ENCODE measurements around the gene ZNF880. TPM values are rescaled to one million over a fixed set of nuclear protein-coding genes. Genes with fewer than 3 reads are reported as not detected.
A peak's percentile ranks its signal among the peaks of the same experiment; 100 is the strongest.

Gene ZNF880
- total and polyA plus RNA-seq, 9 of the 15 experiments (the other 6 are each of a cell fraction or from before 2014, with no cell fraction given) = 0.15 to 1.9 (median 0.64) TPM; not detected in 1

DNA sequence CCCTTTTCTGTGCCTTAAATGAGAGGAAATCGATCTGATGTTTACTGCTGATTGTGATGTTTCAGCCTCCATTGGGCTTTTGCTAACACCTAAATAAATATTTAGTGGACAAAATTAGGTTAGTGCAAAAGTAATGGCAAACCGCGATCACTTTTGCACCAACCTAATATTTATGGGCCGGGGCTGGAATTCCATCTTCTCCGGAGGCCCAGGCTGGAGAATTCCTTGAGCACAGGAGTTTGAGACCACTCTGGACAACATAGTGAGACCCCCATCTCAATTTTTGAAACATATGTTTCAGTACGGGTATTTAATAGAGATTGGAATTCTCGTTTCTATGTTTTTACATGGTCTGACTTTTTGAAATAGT lies 603 bp downstream of the ZNF880 start (continued):
- TF ChIP-seq MYNN (IDR thresholded peaks at IDR 0.05) (no peak), MYNN (CRISPR knock-in tag; IDR thresholded peaks at IDR 0.05) (no peak), SLC30A9 (CRISPR knock-in tag; IDR thresholded peaks at IDR 0.05) (no peak), E2F6 (IDR thresholded peaks at IDR 0.05; ENCODE audit: borderline replicate concordance in 1 of 2, extremely low read depth in 1 of 2, insufficient read depth in 1 of 2, insufficient read length in 1 of 2, low read depth in 1 of 2, low read length in 1 of 2, poor library complexity in 1 of 2, severe bottlenecking in 1 of 2) (no peak), NCOA6 (IDR thresholded peaks at IDR 0.05) (no peak), HDAC1 (IDR thresholded peaks at IDR 0.05) (no peak), YY1 (IDR thresholded peaks at IDR 0.05; ENCODE audit: borderline replicate concordance in 1 of 3, control insufficient read depth in 1 of 3, extremely low read depth in 1 of 3, insufficient read depth in 3 of 3, insufficient read length in 1 of 3, insufficient replicate concordance in 2 of 3, low read depth in 1 of 3, low read length in 2 of 3) (no peak)

GRCh38 chr19:52391135-52391534 lies 21.4 kb downstream of the ZNF880 start:
- H3K4me2 ChIP-seq (ENCODE audit: insufficient read depth, low read length) = no peak overlapping the region
- H4K20me1 ChIP-seq (replicated peaks; ENCODE audit: control insufficient read depth, insufficient read depth, low read length) = no peaks in the 10 kb centered on the region
- H3K9me3 ChIP-seq (replicated peaks; ENCODE audit: control insufficient read depth, insufficient read depth, low read depth, low read length) = no peaks in the 10 kb centered on the region
- no peak overlapping the region for H3K9ac ChIP-seq (ENCODE audit: insufficient read depth in 1 of 2, low read depth in 2 of 2, low read length in 2 of 2)
- H3K4me3 ChIP-seq = no peak overlapping the region
- no CpG with 5 or more reads among the region's 1 CpG for WGBS (ENCODE audit: insufficient coverage, low coverage, missing lambda C conversion rate)
- BruUV-seq (replicated peaks) = no TSS peak
- no peaks in the 10 kb centered on the region for H3K36me3 ChIP-seq (ENCODE audit: control insufficient read depth, insufficient read depth, low read length)
- H3K27ac ChIP-seq (ENCODE audit: extremely low read depth, low read depth, low read length) = no peak overlapping the region
- in situ Hi-C loops (cut with MboI) (no loop called here), intact Hi-C loops (cut with micrococcal nuclease) (no loop called here)
- no peak for FAIRE-seq
- ChIA-PET POLR2A (no interaction called here), CTCF (ENCODE audit: low intra/inter-chr PET ratio) (no interaction called here)
- H3K9me1 ChIP-seq (ENCODE audit: control insufficient read depth, insufficient read depth, low read length) = no peaks in the 10 kb centered on the region
- H3K4me1 ChIP-seq (replicated peaks in 1 of 2; ENCODE audit: control insufficient read depth in 2 of 2, insufficient read depth in 2 of 2, low read length in 2 of 2) = no peaks in the 10 kb centered on the region
- ATAC-seq = no peak
- H3K27me3 ChIP-seq (ENCODE audit: control insufficient read depth in 2 of 2, insufficient read depth in 2 of 2, low read length in 2 of 2) = no peaks in the 10 kb centered on the region
- no peak overlapping the region for H2AFZ ChIP-seq (ENCODE audit: low read depth, low read length)
- peak in 2 of 4 experiments; percentile 9 to 12 for DNase-seq (ENCODE audit: extremely low read depth in 1 of 4, low spot score in 3 of 4)
- H3K79me2 ChIP-seq (ENCODE audit: control insufficient read depth, insufficient read depth, low read length) = no peaks in the 10 kb centered on the region
- TF ChIP-seq ZNF77 (CRISPR knock-in tag; IDR thresholded peaks at IDR 0.05) (no peak), SRSF1 (IDR thresholded peaks at IDR 0.05; ENCODE audit: low read depth, low read length) (no peak), ARID2 (IDR thresholded peaks at IDR 0.05) (0 out of 2 replicates have a peak, but pooled peaks have one; percentile 22), HNRNPH1 (optimal IDR thresholded peaks at IDR 0.05; ENCODE audit: low read depth, low read length) (no peak), ZC3H4 (CRISPR knock-in tag; IDR thresholded peaks at IDR 0.05; ENCODE audit: borderline replicate concordance) (no peak), ETV5 (CRISPR knock-in tag; IDR thresholded peaks at IDR 0.05; ENCODE audit: low read depth) (no peak)
- TF ChIP-seq, protein P1, sequence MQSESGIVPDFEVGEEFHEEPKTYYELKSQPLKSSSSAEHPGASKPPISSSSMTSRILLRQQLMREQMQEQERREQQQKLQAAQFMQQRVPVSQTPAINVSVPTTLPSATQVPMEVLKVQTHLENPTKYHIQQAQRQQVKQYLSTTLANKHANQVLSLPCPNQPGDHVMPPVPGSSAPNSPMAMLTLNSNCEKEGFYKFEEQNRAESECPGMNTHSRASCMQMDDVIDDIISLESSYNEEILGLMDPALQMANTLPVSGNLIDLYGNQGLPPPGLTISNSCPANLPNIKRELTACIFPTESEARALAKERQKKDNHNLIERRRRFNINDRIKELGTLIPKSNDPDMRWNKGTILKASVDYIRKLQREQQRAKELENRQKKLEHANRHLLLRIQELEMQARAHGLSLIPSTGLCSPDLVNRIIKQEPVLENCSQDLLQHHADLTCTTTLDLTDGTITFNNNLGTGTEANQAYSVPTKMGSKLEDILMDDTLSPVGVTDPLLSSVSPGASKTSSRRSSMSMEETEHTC (IDR thresholded peaks at IDR 0.05) = no peak
- TF ChIP-seq, protein P2, sequence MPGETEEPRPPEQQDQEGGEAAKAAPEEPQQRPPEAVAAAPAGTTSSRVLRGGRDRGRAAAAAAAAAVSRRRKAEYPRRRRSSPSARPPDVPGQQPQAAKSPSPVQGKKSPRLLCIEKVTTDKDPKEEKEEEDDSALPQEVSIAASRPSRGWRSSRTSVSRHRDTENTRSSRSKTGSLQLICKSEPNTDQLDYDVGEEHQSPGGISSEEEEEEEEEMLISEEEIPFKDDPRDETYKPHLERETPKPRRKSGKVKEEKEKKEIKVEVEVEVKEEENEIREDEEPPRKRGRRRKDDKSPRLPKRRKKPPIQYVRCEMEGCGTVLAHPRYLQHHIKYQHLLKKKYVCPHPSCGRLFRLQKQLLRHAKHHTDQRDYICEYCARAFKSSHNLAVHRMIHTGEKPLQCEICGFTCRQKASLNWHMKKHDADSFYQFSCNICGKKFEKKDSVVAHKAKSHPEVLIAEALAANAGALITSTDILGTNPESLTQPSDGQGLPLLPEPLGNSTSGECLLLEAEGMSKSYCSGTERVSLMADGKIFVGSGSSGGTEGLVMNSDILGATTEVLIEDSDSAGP (CRISPR knock-in tag; IDR thresholded peaks at IDR 0.05) = no peak
- TF ChIP-seq, protein P3, sequence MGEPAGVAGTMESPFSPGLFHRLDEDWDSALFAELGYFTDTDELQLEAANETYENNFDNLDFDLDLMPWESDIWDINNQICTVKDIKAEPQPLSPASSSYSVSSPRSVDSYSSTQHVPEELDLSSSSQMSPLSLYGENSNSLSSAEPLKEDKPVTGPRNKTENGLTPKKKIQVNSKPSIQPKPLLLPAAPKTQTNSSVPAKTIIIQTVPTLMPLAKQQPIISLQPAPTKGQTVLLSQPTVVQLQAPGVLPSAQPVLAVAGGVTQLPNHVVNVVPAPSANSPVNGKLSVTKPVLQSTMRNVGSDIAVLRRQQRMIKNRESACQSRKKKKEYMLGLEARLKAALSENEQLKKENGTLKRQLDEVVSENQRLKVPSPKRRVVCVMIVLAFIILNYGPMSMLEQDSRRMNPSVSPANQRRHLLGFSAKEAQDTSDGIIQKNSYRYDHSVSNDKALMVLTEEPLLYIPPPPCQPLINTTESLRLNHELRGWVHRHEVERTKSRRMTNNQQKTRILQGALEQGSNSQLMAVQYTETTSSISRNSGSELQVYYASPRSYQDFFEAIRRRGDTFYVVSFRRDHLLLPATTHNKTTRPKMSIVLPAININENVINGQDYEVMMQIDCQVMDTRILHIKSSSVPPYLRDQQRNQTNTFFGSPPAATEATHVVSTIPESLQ (CRISPR knock-in tag; IDR thresholded peaks at IDR 0.05) = no peak
